Right ventricle myocardium inferior (tissue), 1 donor: Measurements from ENCODE around the gene ACOT13. TPM values are rescaled to one million over a fixed set of nuclear protein-coding genes. Genes with fewer than 3 reads are reported as not detected.

Source experiments
- ATAC-seq: fragments of 200-7000 bp; cut with Tn5 transposase; one replicate; pipeline ENCODE4 v1.9.1; 2020; ENCODE audit warnings: mild to moderate bottlenecking, moderate library complexity
- DNase-seq: peaks from one replicate; pipeline ENCODE4 v3.0.0; 2021; ENCODE audit errors: missing footprints
- intact Hi-C: fragments of 100-400 bp; cut with DNase I; formaldehyde crosslinking; loops from one replicate; pipeline ENCODE4 v1.11.0; 2022
- total RNA-seq: library from RNA; stranded (reverse); fragmentation: NEBNext Ultra II Directional; extraction: Animal tissue kit (Norgen Biotek cat#: 25700); gene quantifications from one replicate; pipeline ENCODE4 v1.2.1, GENCODE V29; 2021
- donor health status: DM: no; HTN: yes; CAD: no; lungs with severe emphysema.

The ACOT13 gene
- total RNA-seq, 1 donor from 2014 or later: 75.8 TPM

DNA sequence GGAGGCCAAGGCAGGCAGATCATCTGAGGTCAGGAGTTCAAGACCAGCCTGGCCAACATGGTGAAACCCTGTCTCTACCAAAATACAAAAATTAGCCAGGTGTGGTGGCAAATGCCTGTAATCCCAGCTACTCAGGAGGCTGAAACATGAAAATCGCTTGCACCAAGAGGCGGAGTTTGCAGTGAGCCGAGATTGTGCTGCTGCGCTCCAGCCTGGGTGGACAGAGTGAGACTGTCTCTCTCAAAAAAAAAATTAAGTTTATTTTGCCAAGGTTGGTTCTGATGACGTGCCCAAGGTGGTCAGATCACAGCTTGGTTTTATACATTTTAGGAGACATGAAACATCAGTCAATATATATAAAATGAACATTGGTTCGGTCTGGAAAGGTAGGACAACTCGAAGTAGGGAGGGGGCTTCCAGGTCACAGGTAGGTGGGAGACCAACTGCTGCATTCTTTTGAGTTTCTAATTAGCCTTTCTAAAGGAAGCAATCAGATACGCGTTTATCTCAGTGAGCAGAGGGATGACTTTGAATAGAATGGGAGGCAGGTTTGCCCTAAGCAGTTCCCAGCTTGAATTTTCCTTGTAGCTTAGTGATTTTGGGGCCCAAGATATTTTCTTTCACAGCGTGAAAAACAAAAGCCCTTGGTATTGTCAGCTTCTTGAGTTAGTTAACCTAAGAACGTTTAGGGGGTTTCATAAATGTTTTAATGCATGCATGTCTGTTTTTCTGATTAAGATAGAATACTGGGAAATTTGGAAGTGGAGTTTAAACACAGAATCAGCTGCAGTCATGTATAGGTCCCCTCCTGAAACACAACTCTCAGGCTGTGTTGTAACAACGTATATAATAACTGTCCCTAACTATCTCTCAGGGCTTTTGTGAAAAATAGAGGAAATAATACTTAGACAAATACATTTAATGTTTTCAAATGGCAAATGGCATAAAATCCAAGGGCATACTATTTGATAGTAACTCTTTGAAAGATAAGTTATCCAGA is 16.7 kb downstream of the ACOT13 start:
- intact Hi-C loops: no loop called here
- no peak for ATAC-seq

DNA sequence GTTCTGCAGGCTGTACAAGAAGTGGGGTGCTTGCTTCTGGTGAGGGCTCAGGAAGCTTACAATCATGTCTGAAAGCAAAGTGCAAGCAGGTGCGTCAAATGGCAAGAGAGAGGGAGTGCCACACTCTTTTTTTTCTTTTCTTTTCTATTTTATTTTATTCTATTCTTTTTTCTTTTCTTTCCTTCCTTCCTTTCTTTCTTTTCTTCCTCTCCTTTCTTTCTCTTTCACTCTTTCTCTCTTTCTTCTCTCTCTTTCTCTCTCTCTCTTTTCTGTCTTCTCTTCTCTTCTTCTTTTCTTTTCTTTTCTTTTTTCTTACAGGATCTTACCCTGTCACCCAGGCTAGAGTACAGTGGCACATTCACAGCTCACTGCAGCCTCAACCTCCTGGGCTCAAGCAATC is 19.5 kb downstream of the ACOT13 start:
- intact Hi-C loops: no loop called here
- ATAC-seq (no peak), DNase-seq (no peak)

More for the DNA sequence above, 16.7 kb downstream of the ACOT13 start:
- DNase-seq: no peak

DNA sequence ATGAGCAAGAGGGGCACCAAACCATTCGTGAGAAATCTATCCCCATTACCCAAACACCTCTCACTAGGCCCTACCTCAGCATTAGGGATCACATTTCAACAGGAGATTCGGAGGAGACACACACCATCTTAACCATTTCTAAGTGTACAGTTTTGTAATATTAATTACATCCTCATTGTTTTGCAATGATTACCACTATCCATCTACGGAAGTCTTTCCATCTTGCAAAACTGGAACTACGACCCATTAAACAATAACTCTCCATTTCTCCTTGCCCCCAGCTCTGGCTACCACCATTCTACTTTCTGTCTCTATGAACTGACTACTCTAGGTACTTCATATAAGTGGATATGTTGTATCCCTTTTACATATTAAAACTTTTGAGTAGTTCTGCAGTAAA is 20.1 kb downstream of the ACOT13 start:
- ATAC-seq (no peak), DNase-seq (no peak)
- intact Hi-C loops: no loop called here

DNA sequence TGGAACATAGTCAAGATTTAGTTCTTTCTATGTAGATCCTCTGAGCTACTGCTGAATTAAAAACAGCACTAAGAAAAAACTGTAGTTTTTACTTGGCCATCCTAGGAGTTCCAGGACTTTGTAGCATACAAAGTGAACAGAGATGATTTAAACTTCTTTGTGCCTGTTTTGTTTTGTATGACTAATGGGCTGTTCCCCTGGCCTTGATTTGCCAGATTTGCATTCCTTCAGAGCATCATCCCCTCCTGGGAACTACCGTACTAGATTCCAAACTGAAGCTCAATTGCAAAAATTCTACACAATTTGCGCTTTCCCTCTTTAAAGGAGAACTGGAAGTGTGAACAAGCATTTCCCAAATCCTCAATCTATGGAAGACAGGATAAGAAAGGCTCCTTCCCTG is 23.1 kb downstream of the ACOT13 start:
- intact Hi-C loops: no loop called here
- no peak for ATAC-seq

DNA sequence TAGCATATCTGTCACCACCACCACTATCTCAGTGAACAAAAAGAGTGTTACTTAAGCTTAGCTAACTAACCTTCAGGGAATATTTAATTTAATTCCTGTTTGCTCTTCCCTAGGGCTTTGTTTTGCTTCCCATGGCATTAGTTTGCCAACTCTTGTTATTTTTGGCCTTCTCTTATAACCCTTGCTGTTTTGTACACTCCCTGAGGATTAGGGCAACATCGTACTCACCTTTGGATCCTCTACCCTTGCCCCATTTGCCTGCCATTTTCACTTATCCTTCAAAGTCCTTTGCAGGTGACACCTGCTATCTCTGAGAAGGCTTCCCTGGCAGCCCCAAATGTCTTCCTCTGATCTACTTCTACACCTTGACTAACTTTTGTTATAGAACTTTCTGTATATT is 23.7 kb downstream of the ACOT13 start:
- ATAC-seq (no peak), DNase-seq (no peak)
- intact Hi-C loops: no loop called here

More for the DNA sequence above, 23.1 kb downstream of the ACOT13 start:
- no peak for DNase-seq

DNA sequence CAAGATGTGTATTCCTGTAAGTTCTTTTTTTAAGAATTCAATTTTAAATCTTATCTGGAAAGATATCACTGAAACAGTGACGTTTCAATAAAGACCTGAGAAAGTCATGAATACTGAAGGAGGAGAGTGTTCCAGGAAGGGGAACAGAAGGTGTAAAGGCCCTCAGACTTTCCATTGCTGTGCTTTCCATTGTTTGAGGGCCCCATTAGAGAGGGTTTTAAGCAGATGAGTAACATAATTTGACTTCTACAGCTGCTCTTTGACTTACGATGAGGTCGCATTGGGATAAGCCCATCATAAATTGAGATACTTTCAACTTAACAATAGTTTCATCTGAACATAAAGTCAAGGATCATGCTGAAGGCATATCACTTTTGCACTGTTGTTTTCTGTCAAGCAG is 24.7 kb downstream of the ACOT13 start:
- intact Hi-C loops: no loop called here
- DNase-seq: no peak
- ATAC-seq: no peak

DNA sequence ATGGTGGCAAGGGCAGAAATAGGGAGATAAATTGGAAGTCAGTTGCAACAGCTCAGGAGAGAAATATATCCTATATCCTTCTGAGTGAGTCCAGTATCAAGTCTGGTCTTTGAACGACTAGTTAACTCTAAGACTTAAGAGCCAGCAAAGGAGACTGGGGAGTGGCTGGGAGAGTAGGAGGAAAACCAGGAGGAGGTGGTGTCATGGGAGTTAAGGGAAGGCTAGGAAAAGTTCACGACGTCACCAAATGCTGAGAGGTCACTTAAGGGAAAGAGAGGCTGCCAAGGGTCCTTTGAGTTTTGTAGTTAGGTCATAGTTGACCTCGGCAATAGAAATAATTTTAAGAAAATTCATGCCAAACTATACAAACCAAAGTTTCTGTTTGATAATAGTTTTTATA is 25.1 kb downstream of the ACOT13 start:
- ATAC-seq: peak; percentile 66
- DNase-seq: no peak
- intact Hi-C loops: no loop called here

DNA sequence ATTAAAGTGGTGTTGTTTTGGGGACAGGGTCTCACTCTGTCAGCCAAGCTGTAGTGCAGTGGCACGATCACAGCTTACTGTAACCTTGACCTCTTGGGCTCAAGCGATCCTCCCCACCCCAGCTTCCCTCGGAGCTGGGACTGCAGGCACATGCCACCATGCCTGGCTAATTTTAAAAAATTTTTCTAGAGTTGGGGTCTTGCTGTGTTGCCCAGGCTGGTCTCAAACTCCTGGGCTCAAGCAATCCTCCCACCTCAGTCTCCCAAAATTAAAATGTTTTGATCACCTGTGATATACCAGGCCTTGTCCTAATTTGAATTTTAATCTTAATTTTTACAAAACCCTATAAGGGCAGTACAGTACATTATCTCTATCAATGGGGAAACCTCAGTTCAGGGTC is 25.5 kb downstream of the ACOT13 start:
- no peak for ATAC-seq
- DNase-seq: no peak
- intact Hi-C loops: no loop called here

DNA sequence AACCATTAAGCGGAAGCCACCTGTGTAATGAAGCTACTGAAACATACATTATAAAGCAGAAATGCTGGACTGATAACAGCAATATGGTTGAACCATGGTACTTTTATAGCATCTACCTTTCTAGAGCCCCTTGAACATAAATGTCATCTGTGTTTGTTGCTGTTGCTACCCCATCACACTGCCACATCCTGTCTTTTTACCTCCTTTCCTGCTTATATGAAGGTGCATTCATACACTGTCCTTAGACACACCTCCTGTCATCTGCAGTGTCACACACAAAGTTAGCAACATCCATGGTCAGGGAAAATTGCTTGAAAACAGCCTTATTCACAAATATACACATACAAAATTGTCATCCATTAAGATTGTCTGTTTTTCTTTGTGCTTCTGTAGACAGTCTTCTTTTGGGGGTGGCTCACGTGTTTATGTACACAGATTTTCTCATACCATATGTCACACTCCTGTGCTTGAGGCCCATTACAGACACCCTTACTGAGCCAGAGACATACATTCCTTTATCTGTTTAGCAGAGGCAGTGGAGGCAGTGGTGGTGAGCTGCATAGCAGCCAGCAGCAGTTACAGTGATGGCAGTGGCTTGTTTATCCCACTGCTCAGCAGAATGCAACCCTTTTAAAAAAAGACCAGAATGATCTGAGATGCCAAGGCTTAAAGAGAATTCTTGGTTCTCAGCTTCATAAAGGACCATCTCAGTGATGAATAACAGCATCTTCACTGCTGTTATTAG is 26.1 kb downstream of the ACOT13 start:
- ATAC-seq: no peak
- no peak for DNase-seq
- intact Hi-C loops: no loop called here

DNA sequence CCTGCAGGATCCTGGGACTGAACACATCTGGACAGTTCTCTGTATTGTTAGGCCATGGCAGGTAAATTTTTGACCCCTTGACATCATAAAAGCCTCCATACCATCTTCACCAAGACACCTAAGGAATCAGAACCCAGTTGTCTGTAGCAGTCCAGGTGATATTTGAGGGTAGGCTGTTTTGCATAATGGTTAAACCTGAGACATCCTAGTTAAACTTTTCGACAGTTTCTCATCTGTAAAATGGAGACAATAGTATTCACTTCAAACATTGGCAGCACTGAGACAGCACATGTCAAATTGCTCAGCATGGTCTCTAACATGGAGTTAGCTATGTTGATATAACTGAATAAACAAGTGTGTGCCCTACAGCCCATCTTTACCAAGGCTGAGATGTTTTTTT is 27.3 kb downstream of the ACOT13 start:
- intact Hi-C loops: no loop called here
- ATAC-seq (no peak), DNase-seq (no peak)

DNA sequence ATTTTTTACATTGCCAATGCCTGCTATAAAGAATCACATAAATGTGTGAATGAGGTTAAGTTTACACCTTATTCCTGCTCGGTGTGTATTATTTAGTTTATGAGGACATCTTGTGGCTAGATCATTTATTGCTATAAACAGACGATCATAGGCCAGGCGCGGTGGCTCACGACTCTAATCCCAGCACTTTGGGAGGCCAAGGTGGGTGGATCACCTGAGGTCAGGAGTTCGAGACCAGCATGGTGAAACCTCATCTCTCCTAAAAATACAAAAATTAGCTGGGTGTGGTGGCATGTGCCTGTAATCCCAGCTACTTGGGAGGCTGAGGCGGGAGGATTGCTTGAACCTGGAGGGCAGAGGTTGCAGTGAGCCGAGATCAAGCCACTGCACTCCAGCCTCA is 28.8 kb downstream of the ACOT13 start:
- peak; percentile 67 for ATAC-seq
- peak; percentile 69 for DNase-seq
- intact Hi-C loops: loop anchor here (1.0 kb wide), 1 partner anchor 112 kb away; no protein-coding TSS in a partner anchor

DNA sequence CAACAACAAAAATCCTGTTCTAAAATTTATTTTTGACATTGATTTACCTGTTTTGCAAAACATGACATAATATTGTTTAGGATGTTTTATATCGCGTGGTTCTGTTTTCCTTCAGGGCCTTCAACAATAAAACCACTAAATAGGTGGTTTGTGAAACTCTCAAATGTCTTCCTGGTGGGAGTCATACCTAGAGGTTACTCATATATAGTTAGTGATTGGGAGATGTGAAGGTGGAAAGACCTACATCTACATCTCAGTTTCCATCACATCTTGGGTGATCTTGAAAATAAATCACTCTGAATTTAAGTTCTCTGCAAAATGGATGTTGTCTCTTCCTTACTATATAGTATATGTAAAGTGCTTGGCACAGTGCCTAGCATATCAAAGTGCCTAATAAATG is 29.2 kb downstream of the ACOT13 start:
- intact Hi-C loops: no loop called here
- DNase-seq (no peak), ATAC-seq (no peak)

DNA sequence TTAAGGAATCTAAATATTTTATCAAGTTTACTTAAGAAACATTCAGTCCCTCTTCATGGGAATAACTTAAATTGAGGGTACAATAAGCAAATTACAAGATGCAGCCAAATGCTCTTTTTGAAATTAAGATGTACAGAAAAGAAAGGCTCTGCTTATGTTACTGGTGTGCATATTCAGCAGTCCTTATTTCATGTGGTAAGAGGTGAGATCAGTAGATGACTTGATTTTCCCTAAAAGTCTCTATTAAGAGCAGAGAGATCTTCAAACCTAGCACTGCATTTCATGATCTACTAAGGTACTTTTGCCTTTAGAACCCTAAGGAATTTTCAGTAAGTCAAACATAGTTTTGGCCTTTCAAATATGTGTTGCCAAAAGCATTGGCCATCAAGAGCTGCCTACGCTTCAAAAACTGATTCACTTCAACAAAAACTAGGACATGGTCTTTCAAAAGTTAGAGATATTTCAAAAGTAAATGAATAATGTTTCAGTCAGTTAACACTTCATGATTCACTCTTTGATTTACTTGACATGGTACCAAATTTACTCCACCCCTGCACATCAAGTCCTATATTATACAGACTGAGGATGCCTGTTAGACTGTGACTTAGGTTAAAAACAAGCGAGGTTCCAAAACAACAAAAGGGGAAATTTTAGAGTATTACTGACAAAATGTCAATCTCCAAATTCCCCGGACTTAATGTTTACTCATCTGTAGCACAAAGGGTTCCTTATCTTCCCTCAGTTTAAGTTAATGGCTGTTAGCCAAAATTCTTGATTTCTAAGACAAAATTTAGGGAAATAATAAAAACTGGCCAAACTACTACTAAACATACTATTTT is 32.9 kb downstream of the ACOT13 start:
- no peak for DNase-seq
- intact Hi-C loops: loop anchor here (10.0 kb wide), 1 partner anchor 275 kb away; no protein-coding TSS in a partner anchor
- no peak for ATAC-seq

DNA sequence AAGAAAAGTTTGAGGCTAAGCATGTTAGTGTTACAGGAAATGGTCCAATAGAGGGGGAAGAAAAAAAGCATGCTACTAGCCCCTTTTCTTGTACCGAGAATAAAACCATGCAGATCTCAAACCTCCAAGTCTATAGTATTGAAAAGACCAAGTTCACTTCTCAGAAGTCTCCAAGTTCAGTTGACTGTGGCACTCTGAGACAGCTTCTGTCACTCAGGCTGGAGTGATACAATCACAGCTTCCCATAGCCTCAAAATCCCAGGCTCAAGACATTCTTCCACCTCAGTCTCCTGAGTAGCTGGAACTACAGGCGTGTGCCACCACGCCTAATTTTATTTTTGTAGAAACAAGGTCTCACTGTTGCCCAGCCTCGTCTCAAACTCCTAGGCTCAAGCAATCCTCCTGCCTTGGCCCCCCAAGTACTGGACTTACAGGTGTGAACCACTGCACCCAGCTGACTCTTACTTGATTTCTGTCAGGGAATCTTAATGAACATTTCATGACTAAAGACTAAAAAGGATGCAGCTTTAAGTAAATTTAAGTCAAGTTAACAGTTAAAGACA is 35.9 kb downstream of the ACOT13 start:
- intact Hi-C loops: loop anchor here (10.0 kb wide), 1 partner anchor 278 kb away; no protein-coding TSS in a partner anchor
- DNase-seq: no peak

DNA sequence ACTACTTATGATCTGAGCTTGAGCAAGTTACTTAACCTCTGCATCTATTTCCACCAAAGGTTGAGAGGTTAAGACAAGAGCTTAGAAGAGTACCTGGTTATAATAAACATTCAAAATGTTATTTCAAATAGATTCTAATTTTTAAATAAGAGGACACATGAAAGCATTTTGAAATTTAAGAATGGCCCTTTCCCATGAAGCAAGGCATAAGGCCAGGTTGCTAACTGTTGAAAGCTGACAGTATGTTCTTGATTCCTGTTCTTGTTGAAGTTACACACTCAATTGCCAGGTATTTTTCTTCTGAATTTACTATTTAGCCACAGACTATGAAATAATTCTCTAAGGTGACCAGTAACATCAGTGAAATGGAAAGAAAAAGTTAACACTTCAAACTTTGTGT is 37.6 kb downstream of the ACOT13 start:
- intact Hi-C loops: loop anchor here (10.0 kb wide), 1 partner anchor 280 kb away; no protein-coding TSS in a partner anchor
- DNase-seq: no peak
- ATAC-seq: no peak

More for the DNA sequence above, 35.9 kb downstream of the ACOT13 start:
- no peak for ATAC-seq

DNA sequence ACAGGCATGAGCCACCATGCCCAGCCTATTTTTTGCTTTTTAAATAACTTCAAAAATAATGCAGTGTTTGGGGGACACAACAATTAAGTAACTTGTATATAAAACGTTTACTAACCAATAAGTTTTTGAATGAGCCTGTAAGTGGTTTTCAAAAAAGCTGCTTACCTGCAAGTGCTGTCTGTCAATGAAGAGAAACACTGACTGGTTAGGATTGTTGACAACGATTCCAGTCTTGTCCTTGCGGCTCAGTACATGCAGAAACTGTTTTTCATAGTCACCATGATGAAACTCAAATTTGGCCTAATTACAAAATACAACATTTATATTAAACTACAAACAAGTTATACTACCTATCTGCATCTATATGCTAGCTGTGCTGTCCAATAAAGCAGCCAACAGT is 41.7 kb downstream of the ACOT13 start:
- intact Hi-C loops: loop anchor here (10.0 kb wide), 1 partner anchor 284 kb away; no protein-coding TSS in a partner anchor
- DNase-seq: no peak
- no peak for ATAC-seq

DNA sequence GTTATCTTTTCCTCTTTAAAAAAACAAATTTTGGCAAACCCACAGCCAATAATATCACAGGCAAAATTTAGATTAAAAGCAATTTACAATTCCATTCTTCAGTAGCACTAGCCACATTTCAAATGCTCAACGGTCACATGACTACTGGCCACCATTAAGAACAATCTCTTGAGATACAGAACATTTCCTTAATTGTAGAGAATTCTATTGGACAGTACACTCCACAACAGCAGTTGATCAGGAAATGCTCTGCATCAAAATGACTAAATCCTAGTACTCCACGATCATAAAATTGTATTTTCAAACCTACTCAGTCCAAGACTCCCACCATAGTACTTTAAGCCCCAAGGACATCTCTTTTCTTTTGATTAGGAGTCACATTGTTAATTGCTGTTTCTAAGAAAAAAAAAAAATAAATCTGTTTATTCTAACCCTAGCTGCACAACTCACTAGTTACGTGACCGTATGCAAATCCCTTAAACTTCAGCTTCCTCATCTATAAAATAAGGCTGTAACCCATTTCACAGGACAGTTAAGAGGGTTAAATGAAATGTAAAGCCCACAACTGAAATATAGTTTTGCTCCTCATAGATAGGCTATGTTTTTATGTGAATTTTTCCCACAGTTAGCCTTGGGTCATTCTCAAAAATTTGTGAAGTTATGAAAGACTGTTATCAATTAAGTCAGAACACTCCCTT is 42.3 kb downstream of the ACOT13 start:
- intact Hi-C loops: loop anchor here (10.0 kb wide), 1 partner anchor 284 kb away; no protein-coding TSS in a partner anchor
- no peak for DNase-seq
- ATAC-seq: no peak
